HepG2 (cell line): ENCODE results near the gene KDM1B. TPM values are rescaled to one million over a fixed set of nuclear protein-coding genes. Genes with fewer than 3 reads are reported as not detected.

Source experiments
- ATAC-seq: fragments of 200-7000 bp; cut with Tn5 transposase; 3 replicates; pipeline ENCODE4 v1.9.1; 2020; ENCODE audit warnings: mild to moderate bottlenecking, moderate library complexity
- BruUV-seq: library from RNA; stranded (reverse); fragments of 400-500 nt; replicated peaks from 2 replicates; lab custom pipeline; 2021; lab: Mats Ljungman, UMichigan
- CTCF ChIA-PET: fragments of 300-600 bp; formaldehyde crosslinking; extraction: SDS; loops from one replicate; lab custom pipeline; 2021; ENCODE audit warnings: low total read pairs, inconsistent platforms, low intra/inter-chr PET ratio; lab: Yijun Ruan, JAX
- POLR2A ChIA-PET: fragments of 350-600 bp; sonication (Branson Sonifier 250); formaldehyde crosslinking; loops from one replicate; lab custom pipeline; 2020; ENCODE audit warnings: antibody characterized with exemption, inconsistent platforms; lab: Yijun Ruan, JAX
- DNase-seq: peaks from one replicate; pipeline ENCODE4 v3.0.0-alpha.2; 2015; ENCODE audit warnings: low spot score
- FAIRE-seq: peaks from 3 replicates; lab custom pipeline; 2011; peaks lifted over from hg19 to GRCh38; lab: Jason Lieb, UNC
- H2AFZ ChIP-seq: one replicate; pipeline ENCODE4 v1.6.1; 2011; ENCODE audit warnings: low read length, inconsistent platforms
- H3K27ac ChIP-seq: fragments of 300-600 bp; 3 replicates; pipeline ENCODE4 v1.8.0; 2011; ENCODE audit warnings: mixed run types, mild to moderate bottlenecking, mixed read lengths, low read length, inconsistent platforms; ENCODE audit not compliant: insufficient read depth; ENCODE audit errors: extremely low read length
- H3K27me3 ChIP-seq, 2 experiments: fragments of 200-600 bp in 1 of 2; 2 replicates in 1 of 2; 3 replicates in 1 of 2; pipeline versions ENCODE4 v1.6.0 to v1.8.0; 2011; ENCODE audit warnings: low read length in 2 of 2, mild to moderate bottlenecking in 2 of 2, moderate library complexity in 2 of 2, inconsistent platforms in 1 of 2; ENCODE audit not compliant: insufficient read depth in 2 of 2, control insufficient read depth in 1 of 2
- H3K36me3 ChIP-seq, 2 experiments: fragments of 200-600 bp in 1 of 2; replicated peaks in 1 of 2; 2 replicates in 1 of 2; 3 replicates in 1 of 2; pipeline versions ENCODE4 v1.5.1 to v1.8.0; 2011; ENCODE audit warnings: low read length in 2 of 2, inconsistent platforms in 1 of 2; ENCODE audit not compliant: insufficient read depth in 2 of 2, control insufficient read depth in 1 of 2
- H3K4me1 ChIP-seq: 2 replicates; pipeline ENCODE4 v1.5.1; 2012; ENCODE audit warnings: low read length, inconsistent platforms; ENCODE audit not compliant: insufficient read depth
- H3K4me2 ChIP-seq: 2 replicates; pipeline ENCODE4 v1.6.0; 2011; ENCODE audit warnings: low read depth, low read length, inconsistent platforms
- H3K4me3 ChIP-seq, 3 experiments: fragments of 200-600 bp in 1 of 3; sonication (generic), shearing (Covaris generic) in 1 of 3; replicated peaks in 1 of 3; 2 replicates each; pipeline ENCODE4 v1.5.1; 2011 to 2016; ENCODE audit warnings: low read length in 3 of 3, inconsistent platforms in 2 of 3, low read depth in 2 of 3, mild to moderate bottlenecking in 2 of 3, control low read depth in 1 of 3, mixed read lengths in 1 of 3; ENCODE audit not compliant: insufficient read depth in 1 of 3
- H3K79me2 ChIP-seq: one replicate; pipeline ENCODE4 v1.6.1; 2011; ENCODE audit warnings: low read length, inconsistent platforms; ENCODE audit not compliant: insufficient read depth
- H3K9ac ChIP-seq: 2 replicates; pipeline ENCODE4 v1.6.0; 2011; ENCODE audit warnings: mild to moderate bottlenecking, low read depth, low read length, inconsistent platforms; ENCODE audit not compliant: insufficient read depth
- H3K9me3 ChIP-seq: 2 replicates; pipeline ENCODE4 v1.5.1; 2012; ENCODE audit warnings: mild to moderate bottlenecking, low read length
- H4K20me1 ChIP-seq: 2 replicates; pipeline ENCODE4 v1.6.0; 2011; ENCODE audit warnings: inconsistent platforms, mild to moderate bottlenecking, low read length, moderate library complexity; ENCODE audit not compliant: insufficient read depth
- CHCHD3 ChIP-seq: sonication (generic); formaldehyde crosslinking; IDR thresholded peaks from 2 replicates; pipeline ENCODE4 v1.8.0; 2022; ENCODE audit warnings: mild to moderate bottlenecking, missing genetic modification reagents, moderate library complexity
- DMTF1 ChIP-seq: sonication (generic); formaldehyde crosslinking; IDR thresholded peaks from 2 replicates; pipeline ENCODE4 v1.4.0; 2020; ENCODE audit warnings: mild to moderate bottlenecking, missing genetic modification reagents
- RBM22 ChIP-seq: fragments of 200-400 bp; formaldehyde crosslinking; optimal IDR thresholded peaks from 2 replicates; pipeline ENCODE3; 2017; ENCODE audit warnings: mild to moderate bottlenecking, low read length, moderate library complexity
- ZNF121 ChIP-seq: sonication (generic); formaldehyde crosslinking; IDR thresholded peaks from 2 replicates; pipeline ENCODE4 v1.5.0; 2020; ENCODE audit warnings: mild to moderate bottlenecking, missing genetic modification reagents
- WGBS: methylation state at CpG from one replicate; pipeline ENCODE4 v1.1.6; 2017; ENCODE audit warnings: low lambda C conversion rate; 5-methylcytosine and 5-hydroxymethylcytosine counted together
- in situ Hi-C: cut with HindIII; loops from 2 replicates; pipeline ENCODE4 v1.10.0; 2017; ENCODE audit warnings: low pct_unique_long_range_greater_than_20kb; ENCODE audit not compliant: extremely low pct_ligation_motif_present
- intact Hi-C: fragments of 100-400 bp; cut with micrococcal nuclease; formaldehyde crosslinking; loops from one replicate; pipeline ENCODE4 v1.10.0; 2022; ENCODE audit not compliant: unreplicated experiment
- polyA plus RNA-seq, 8 experiments: library from polyadenylated mRNA; depleted of rRNA in 3 of 8; stranded (reverse) in 7 of 8; unstranded in 1 of 8; fragments of >200 nt; fragmentation: Illumina TruSeq in 4 of 8; extraction: Trizol in 4 of 8; gene quantifications; 2 replicates each; pipeline versions ENCODE4 v1.2.1 to v1.2.3, GENCODE V29; 2011 to 2016; ENCODE audit warnings: low read depth in 4 of 8, missing spikeins in 1 of 8, mixed read lengths in 1 of 8; ENCODE audit not compliant: insufficient read depth in 1 of 8
- total RNA-seq, 5 experiments: library from RNA; depleted of rRNA; stranded (reverse); fragments of >200 nt; fragmentation: Illumina TruSeq; extraction: Trizol; gene quantifications; 2 replicates each; pipeline ENCODE4 v1.2.3, GENCODE V29; 2016; ENCODE audit warnings: low read depth in 1 of 5

The KDM1B gene
- total and polyA plus RNA-seq, 2 of the 13 experiments (the other 11 are each of a cell fraction or from before 2014, with no cell fraction given), result 9.8 to 13.2 TPM

DNA sequence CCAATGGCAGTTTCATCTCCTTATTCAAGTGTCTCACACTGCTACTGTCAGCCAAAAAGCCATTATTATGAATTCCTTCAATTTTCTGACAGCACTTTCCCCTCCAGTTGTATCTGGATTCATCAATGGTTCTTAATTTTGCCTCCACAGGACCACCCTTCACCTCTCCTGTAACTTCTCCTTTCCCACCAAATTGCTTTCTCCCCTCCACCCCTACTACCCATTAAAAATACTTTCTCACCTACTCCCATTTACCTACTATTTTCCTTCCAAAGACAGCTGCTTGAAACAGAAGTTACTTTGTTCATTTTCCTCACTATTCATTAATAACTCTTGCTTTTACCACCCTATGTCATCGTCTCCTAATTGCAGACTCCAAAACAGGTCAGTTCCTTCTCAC is 79.3 kb downstream of the KDM1B start:
- no peak overlapping the region for H3K4me2 ChIP-seq
- ChIA-PET CTCF (no interaction called here), POLR2A (no interaction called here)
- H3K27me3 ChIP-seq, result no peaks in the 10 kb centered on the region
- H3K4me1 ChIP-seq, result no peaks in the 10 kb centered on the region
- in situ Hi-C loops, result no loop called here
- no peak overlapping the region for H3K4me3 ChIP-seq
- no peaks in the 10 kb centered on the region for H4K20me1 ChIP-seq
- intact Hi-C loops, result no loop called here
- TF ChIP-seq CHCHD3 (no peak), RBM22 (peak; percentile 46)
- H3K9me3 ChIP-seq, result no peaks in the 10 kb centered on the region
- peaks cover 8 to 45% of the 10 kb centered on the region in 2 experiments for H3K36me3 ChIP-seq
- H3K27ac ChIP-seq, result no peak overlapping the region
- H2AFZ ChIP-seq, result no peak overlapping the region
- no peak overlapping the region for H3K9ac ChIP-seq
- FAIRE-seq (no peak), ATAC-seq (no peak), DNase-seq (no peak)
- WGBS, result 100% methylated on average over 1 of the region's 1 CpG
- no TSS peak for BruUV-seq
- peaks cover 20% of the 10 kb centered on the region for H3K79me2 ChIP-seq

- Histone ChIP-seq H3K27ac (no peak overlapping the region), H4K20me1 (no peaks in the 10 kb centered on the region), H3K4me2 (no peak overlapping the region), H3K9me3 (no peaks in the 10 kb centered on the region), H3K4me1 (peaks cover 4% of the 10 kb centered on the region; the same call in 1 of the 2 replicates), H2AFZ (no peak overlapping the region), H3K9ac (no peak overlapping the region), H3K79me2 (peaks cover 20% of the 10 kb centered on the region), H3K4me3 (no peak overlapping the region), H3K36me3 (peaks cover 8 to 48% of the 10 kb centered on the region in 2 experiments), H3K27me3 (no peaks in the 10 kb centered on the region)
- in situ Hi-C loops, result no loop called here
- FAIRE-seq (no peak), ATAC-seq (no peak), DNase-seq (no peak)
- TF ChIP-seq DMTF1 (no peak), ZNF121 (CRISPR knock-in tag) (0 out of 2 replicates have a peak, but pooled peaks have one; percentile 26)
- CTCF ChIA-PET, result no interaction called here
- POLR2A ChIA-PET, result no interaction called here
- WGBS, result 77% methylated on average over 3 of the region's 3 CpGs
- intact Hi-C loops, result no loop called here
- no TSS peak for BruUV-seq
Observed at GRCh38 chr6:18235524-18235923, 80.3 kb downstream of the KDM1B start.
